KG1 (cell line): ENCODE results near the gene CILP2.

ENCODE experiments used
- DNase-seq: peaks from one replicate; lab custom pipeline; 2025; lab: John Stamatoyannopoulos, UW

CILP2 gene

DNA sequence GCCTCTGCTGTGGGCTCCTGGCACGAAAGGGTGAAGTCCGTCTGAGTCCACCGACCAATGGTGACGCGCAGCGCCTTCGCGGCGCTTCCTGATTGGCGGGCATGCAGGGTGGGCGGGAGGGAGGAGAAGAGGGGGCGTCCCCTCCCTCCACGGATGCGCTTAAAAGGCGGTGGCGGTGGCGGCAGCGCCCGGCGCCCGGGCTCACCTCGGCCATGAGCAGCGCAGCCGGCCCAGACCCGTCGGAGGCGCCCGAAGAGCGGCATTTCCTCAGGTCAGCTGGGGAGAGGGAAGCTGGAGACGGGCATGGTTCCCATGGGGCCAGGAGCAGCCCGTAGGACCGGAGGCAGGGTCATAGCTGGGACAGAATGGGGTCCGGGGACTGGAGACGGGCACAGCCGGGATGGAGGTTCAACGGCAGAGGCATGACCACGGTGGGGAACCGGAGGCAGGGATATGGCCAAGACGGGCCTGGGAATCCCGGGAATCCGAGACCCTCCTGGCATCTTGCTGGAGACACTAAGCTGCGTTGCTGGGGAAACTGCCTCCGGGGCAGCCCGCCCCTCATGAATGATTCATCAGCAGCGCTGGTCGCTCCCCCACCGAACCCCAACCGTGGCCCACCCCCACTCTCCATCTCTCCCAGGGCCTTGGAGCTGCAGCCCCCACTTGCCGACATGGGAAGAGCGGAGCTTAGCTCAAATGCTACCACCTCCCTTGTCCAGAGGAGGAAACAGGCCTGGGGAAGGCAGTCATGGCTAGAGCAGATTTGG is 9.2 kb upstream of the CILP2 start, which contains the start of gene YJEFN3:
Gene YJEFN3, plus strand, starts transcription at position 191 of the 770 bp plus-strand sequence. Its CDS starts 22 bp downstream, at position 213.
- no peak for DNase-seq

DNA sequence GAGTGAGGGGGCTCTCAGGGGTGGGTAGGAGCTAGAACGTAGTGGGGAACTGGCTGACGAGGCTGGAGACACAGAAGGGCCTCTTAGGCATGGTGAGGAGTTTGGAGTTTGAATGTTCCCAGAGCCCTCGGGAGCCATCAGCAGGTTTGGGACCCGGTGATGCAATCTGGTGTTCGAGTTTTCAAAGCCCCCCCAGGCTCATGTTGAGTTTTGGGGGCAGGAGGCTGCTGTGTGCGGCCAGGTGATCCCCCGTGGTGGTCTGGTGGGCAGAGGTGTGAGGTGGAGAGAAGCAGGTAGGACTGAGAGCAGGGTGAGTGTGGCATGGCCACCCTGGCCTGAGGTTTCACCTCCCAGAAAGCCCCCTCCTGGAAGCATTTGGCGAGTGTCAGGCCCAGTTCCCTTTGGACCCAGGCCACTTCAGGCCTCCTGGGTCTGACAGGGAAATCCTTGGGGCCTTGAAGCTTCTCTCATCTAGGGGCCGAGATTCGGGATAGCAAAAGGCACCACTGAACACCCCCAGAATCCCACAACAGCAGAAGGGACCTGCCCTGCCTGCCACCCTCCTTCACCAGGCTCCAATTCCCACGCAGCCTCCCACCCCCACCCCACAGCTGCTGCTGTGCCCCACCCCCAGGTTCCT is 8.2 kb upstream of the CILP2 start:
- DNase-seq, result no peak

DNA sequence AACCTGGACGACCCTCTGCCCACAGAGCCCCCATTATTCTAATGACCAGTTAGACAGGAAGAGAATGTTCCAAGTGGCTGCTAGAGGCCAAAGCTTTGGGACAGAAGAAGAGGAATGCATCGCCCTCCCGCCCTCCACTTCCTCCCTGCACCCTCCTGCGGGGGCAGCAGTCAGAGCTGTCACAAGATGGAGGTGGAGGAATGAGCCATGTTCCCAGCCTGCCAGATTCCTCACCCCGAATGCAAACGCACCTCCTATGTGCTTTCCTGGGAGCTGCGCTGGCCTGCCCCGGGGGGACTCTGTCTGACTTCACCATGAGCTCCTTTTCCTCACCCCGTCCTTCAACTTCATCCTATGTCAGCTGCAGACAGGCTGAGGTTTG is 7.7 kb upstream of the CILP2 start:
- no peak for DNase-seq

DNA sequence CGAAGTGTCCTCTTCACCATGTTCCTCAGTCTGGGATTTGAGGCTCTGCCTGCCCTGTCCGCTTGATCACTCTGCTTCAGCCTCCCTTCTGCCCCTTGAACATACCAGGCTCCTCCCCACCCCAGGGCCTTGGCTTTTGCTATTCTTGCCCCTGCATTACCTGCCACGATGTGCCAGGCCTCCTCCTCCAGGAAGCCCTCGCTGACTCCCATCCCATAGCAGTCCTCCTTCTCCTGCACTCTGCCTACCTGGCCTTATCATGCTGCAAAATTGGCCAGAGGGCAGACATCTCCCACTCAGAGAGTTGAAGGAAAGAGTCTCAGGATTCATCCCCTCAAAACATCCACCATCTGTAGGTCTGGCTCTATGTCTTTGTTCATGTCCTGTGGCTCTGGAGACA is 7.2 kb upstream of the CILP2 start:
- no peak for DNase-seq

DNA sequence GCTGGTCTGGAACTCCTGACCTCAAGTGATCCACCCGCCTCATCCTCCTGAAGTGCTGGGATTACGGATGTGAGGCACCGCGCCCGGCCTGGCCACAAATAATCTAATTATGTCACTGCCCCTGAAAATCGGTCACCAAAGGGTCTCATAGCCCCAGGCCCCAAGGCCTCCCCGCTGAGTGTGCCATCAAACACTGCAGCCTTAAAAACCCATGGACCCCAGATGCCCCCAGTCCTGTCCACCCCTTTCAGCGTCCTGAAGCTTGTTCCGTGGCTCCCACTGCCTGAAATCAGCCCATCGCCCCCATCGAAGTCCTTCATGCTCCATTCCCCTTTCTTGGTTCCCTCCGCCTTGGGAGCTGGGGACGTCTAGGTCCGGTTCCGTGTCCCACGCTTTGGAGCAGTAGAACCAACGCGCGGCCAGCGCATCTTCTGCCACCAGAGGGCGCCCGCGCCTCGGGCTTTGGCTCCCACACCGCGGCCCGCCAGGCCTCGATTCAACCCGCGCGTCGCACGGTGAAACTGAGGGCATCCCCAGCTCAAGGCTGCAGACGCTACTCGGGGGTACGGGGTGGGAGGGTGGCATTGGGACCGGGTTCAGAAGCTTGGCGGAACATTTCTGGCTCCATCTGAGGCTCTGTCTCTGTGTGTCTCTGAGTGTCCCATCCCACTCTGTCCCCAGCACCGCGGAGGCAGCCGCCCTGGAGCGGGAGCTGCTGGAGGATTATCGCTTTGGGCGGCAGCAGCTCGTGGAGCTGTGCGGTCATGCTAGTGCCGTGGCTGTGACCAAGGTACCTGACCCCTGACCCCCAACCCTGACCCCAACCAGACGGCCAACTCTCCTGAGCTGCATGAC is 5.9 kb upstream of the CILP2 start:
- no peak for DNase-seq

DNA sequence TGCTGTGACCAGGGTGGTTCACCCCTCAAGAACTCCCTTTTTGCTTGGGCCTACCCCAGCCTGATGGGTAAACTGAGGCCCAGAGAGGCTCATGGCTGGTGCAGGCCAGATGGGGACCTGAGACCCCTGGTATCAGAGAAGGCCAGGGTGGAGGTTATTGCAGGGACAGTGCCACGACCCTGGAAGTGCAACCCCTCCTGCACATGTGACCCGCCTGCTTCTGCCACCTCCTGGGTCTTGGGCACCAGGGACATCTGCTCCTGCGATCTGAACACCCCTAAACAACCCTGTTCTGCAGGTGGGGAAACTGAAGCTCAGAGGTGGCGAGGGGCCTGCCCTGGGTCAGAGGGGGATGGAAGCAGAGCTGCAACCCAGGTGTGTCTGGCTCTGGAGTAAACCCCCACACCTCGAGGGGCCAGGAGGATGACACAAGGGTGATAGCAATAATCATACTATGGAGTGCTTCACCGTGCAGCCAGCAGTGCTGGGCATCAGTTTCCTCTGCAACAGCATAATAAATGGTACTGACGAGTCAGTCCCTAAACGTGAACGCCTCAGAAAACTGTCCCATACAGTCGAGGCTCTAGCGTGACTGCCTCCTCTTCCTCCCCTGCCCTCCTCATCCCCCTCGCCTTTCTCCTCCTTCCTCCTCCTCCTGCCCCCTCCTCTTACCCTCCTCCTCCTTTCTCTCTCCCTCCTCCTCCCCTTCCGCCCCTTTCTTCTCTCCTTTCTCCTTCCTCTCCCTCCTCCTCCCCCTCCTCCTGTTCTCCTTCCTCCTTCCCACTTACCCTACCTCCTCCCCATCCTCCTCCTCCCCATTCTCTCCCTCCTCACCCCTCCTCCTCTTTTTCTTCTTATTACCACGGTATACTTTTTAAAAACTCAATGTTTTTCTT is 5.0 kb upstream of the CILP2 start:
- DNase-seq, result no peak

DNA sequence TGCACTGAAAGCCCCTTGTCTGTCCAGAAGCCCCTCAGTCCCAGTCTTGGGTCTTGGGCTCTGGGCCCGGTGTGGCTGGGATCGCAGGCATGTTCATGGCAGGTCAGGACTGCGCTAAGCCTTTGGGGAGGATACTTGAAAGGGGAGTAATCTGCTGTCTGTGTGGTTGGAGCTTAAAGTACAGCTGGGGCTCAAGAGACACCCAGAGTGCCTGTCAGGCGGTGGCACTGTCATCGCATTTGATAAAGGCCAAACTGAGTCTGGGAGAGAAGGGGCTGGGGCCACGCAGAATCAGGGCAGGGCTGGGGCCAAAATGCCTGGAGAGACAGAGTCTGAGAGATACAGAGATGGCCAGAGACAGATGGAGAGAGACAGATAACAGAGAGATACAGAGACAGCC is 4.2 kb upstream of the CILP2 start:
- no peak for DNase-seq

DNA sequence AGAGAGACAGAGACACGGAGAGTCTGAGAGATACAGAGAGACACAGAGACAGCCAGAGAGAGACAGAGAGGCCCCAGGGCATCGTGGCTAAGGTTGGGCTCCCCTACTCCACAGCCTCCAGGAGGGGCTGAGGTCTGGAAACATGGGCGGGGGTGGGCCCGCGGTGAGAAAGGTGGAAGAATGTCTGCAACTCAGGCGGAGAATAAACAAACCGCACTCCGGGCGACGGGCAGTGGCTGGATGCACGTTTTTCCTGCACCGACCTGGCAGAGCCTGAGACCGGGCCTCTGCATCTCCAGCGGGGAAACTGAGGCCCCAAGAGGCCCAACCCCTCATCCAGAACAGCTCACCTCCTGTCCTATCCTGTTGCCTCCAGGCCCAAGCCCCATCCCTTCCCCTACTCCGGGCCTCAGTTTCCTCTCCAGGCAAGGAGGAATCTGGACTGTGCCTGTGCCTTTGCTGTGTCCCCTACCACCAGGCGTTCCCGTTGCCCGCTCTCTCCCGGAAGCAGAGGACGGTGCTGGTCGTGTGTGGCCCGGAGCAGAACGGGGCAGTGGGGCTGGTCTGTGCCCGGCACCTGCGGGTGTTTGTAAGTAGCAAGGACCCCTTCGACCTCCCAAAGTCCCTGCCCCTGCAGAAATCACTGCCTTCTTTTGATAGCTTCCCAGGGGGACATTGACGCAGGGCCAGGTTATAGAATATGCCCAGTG is 3.4 kb upstream of the CILP2 start:
- no peak for DNase-seq

DNA sequence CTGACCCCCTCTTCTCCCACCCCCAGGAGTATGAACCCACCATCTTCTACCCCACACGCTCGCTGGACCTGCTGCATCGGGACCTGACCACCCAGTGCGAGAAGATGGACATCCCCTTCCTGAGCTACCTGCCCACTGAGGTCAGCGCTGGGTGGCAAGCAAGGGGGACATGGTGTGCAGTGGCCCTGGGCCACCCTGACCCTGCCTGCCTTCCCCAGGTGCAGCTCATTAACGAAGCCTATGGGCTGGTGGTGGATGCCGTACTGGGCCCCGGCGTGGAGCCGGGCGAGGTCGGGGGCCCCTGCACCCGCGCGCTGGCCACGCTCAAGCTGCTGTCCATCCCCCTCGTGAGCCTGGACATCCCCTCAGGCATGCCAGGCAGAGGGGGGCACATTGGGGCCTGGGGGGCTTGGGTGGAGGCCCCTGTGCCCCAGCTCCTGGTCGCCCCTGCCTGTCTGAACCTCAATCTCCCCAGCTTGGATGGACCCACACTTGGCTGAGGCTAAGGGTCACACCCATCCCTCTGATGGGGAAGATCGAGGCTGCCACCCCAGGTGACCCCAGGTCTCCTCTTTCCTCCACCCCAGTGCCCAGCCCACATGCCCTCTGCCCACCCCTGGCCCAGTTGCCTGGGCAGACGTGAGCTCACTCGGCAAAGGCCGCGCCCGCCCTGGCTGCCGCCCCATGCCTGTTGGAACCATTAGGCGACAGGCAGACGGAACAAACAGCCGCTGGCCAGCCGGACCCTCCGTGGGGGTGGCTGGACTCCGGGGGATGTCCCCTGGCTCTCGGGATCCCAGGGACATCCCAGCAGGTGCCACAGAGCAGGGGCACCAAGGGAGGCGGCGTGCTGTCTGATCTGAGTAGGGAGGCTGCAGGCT is 2.5 kb upstream of the CILP2 start:
- DNase-seq, result no peak

DNA sequence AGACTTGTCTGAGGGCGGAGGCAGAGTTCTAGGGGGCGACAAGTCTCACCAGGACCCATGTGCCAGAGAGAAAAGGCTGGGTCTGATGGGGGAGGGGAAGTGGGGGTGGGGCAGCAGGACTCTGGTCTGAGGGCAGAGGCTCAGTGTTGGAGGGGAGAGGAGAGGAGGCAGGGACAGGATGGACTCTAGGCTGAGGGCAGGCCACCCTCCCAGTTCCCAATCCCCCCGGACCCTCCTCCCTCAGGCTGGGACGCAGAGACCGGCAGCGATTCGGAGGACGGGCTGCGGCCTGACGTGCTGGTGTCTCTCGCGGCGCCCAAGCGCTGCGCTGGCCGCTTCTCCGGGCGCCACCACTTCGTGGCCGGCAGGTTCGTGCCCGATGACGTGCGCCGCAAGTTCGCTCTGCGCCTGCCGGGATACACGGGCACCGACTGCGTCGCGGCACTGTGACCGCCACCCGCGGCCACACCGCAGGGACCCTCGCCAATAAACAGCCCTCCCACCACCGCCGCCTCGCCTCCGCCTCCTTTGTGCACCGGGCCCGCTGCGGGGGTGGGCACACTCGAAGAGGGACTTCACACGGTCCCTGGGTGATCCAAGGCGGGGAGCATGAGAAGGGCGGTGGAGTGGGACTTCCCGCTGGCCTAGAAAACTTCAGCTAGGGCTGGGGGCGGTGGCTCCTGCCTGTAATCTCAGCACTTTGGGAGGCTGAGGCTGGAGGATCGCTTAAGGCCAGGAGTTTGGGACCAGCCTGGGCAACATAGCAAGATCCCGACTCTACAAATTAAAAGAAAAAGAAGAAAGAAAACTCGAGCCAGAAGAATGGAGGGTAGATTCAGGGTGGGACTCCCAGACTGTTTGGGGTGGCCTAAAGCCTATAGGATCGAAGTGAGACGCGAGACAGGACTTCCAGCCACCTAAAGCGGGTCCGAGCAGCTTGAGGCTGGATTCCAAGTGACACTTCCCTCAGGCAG is 703 bp upstream of the CILP2 start:
- no peak for DNase-seq

DNA sequence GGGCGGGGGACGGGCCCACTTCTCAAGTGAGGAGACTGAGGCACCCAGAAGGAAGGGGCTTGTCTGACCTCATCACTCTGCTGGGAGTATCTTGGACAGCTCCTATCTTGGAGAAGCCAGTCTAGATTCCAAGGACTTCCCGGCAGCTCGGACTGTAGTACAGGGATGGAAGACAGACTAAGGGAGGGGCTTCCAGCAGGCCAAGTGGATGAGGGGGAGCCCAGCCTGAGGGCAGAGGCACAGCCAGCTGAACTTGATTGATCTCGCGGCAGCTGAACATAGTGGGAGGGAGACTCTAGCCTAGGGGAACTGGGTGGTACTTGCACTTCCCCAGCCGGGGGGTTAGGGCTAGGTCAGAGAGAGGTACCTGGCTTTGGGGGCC is 711 bp downstream of the CILP2 start:
- no peak for DNase-seq

DNA sequence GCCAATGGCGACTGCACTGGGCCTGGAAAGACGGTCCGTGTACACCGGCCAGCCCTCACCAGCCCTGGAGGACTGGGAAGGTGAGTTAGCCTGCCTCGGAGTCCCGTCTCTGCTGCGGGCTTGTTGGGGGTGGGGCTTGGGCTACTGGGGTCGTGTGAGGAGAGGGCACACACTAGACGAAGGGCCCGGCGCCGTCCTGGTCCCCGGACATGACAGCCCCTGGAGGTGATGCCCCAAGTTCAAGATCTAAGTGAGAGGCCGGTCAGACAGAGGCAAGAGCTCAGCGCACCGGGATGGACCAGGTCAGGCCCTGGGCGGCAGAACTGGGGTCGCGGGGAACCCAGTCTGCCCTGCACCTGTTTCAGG is 1.6 kb downstream of the CILP2 start:
- DNase-seq, result no peak

DNA sequence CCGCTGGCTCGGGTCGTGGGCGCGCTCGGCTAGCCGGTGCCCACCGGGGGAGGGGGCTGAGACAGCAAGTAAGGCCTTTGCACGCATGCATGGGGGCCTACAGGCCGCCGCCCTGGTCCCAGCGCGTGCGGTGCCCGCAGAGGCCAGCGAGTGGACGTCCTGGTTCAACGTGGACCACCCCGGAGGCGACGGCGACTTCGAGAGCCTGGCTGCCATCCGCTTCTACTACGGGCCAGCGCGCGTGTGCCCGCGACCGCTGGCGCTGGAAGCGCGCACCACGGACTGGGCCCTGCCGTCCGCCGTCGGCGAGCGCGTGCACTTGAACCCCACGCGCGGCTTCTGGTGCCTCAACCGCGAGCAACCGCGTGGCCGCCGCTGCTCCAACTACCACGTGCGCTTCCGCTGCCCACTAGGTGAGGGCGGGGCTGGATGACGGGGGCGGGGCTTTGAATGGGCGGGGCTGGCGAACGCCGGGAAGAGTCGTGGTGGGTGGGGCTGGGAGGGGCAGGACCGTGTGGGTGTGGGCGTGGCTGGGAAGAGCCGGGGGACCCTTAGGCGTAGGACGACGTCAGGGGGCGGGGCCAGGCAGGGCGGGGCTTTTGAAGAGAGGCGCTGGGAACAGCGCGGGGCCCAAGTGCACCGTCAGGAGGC is 2.1 kb downstream of the CILP2 start:
- no peak for DNase-seq

DNA sequence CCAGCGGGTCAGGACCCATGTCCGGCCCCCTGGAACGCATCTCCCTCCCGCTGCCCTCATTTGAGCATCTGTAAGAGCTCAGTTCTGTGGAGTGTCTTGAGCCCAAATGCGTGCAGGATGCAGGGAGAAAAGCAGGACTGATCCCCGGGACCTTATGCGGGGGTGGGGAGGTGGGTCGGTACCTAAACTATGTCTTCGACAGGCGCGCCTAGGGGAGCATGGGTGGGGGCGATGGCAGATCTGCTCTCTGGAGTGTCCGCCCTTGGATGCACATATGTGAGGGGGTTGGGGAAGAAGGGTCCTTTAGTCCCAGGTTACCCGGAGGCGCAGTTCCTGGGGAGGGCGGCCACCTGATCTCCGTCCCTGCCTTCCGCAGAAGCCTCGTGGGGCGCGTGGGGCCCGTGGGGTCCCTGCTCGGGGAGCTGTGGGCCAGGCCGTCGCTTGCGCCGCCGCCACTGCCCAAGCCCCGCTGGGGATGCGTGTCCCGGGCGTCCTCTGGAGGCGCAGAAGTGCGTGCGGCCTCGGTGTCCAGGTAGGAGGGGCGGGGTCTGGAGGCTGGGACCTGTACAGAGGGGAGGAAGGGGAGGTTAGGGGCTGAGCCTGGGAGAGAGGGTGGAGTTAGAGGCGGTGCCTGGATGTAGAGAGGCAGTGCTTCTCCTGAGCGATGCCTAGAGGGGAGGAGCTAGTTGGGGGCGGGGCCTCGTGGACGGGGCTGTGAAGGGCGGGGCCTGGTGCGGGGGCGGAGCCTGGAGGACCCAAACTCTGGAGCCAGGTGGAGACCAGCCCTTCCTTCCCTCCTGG is 2.9 kb downstream of the CILP2 start:
- DNase-seq, result no peak

DNA sequence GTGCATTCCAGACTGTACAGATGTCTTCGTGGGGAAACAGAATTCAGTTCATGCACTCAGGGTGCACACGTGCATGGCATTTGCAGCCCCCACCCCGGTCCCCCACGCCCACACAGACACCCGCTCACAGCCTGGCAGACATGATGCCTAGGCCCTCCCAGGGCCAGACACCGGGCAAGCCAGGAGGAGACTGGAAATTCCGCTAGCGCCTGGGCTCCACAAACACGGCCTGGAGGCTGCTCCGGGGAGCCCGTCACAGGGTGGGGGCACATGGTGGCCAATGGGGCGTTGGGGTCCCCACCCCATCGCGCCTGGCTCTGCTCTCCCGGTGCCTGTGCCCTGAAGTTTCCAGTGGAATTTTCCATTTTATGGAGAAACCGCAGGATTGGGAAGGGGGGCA is 3.6 kb downstream of the CILP2 start:
- DNase-seq, result no peak

DNA sequence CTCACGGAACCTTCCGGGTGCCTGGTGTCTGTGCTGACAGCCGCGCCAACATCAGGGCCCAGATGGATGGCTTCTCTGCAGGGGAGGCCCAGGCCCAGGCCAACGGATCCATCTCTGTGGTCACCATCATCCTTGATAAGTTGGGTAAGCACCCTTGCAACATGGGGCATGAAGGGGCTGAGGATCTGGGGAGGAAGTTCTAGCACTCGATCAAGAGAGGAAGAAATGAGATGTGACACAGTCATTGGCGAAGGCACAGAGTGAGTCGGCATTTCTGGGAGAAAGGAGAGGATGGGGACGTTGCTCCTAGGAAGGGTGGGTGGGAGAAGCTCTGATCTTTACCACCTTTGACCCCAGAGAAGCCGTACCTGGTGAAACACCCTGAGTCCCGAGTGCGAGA is 4.4 kb downstream of the CILP2 start:
- DNase-seq, result no peak

DNA sequence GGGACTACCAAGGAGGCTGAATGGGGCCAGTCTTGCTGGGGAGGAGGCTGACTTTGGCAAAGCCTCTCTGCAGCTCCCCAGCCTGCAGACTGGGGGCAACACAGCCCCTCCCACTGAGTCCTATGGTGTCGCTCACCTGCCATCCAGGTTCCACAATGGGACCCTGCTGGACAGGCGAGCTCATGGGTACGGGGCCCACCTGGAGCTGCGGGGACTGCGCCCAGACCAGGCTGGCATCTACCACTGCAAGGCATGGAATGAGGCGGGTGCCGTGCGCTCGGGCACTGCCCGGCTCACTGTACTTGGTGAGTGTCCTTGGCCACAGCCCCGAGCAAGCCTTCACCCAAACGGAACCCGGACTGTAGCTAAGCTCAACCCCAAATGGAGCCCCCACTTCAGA is 5.0 kb downstream of the CILP2 start:
- no peak for DNase-seq

DNA sequence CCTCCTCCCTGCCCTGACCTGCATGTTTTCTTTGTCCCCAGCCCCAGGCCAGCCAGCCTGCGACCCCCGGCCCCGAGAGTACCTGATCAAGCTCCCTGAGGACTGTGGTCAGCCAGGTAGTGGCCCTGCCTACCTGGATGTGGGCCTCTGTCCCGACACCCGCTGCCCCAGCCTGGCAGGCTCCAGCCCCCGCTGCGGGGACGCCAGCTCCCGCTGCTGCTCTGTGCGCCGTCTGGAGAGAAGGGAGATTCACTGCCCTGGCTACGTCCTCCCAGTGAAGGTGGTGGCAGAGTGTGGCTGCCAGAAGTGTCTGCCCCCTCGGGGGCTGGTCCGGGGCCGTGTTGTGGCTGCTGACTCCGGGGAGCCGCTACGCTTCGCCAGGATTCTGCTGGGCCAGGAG is 5.6 kb downstream of the CILP2 start:
- no peak for DNase-seq
